Measurements from ENCODE around the gene SIPA1L3. TPM values are rescaled to one million over a fixed set of nuclear protein-coding genes. Genes with fewer than 3 reads are reported as not detected.

Gene SIPA1L3
- total and polyA plus RNA-seq, 10 of the 15 experiments (the other 5 are each of a cell fraction or from before 2014, with no cell fraction given), result 0.24 to 66.2 (median 19.1) TPM

GRCh38 chr19:38221919-38222830, 315.2 kb downstream of the SIPA1L3 start:
- RAD21 ChIA-PET (ENCODE audit: unreplicated experiment), result interaction anchor here (0.6 kb wide), 1 partner anchor 79 kb away, joined by 3 read pairs; no protein-coding TSS in a partner anchor
- DNase-seq (ENCODE audit: low read depth, low spot score) (no peak), FAIRE-seq (no peak), ATAC-seq (no peak)
- SMC1A ChIA-PET (ENCODE audit: uncharacterized antibody, unreplicated experiment), result no interaction called here
- H3K79me2 ChIP-seq (ENCODE audit: control insufficient read depth, insufficient read depth, low read length), result no peaks in the 10 kb centered on the region
- no peak overlapping the region for H3K4me3 ChIP-seq
- BruUV-seq (replicated peaks), result no TSS peak
- POLR2A ChIA-PET, result no interaction called here
- H3K36me3 ChIP-seq (ENCODE audit: control insufficient read depth in 2 of 2, insufficient read depth in 2 of 2, low read length in 1 of 2), result no peaks in the 10 kb centered on the region
- H3K9ac ChIP-seq (ENCODE audit: control insufficient read depth, insufficient read depth, low read length), result no peak overlapping the region
- no peak overlapping the region for H3K4me2 ChIP-seq (ENCODE audit: control insufficient read depth, insufficient read depth)
- H3K4me1 ChIP-seq (ENCODE audit: control insufficient read depth, insufficient read depth, low read length), result 0 out of 2 replicates have a peak, but pooled peaks cover 4% of the 10 kb centered on the region
- 0 out of 4 replicates have a peak, but pooled peaks cover 0 to 2% of the 10 kb centered on the region in 2 experiments for H3K27me3 ChIP-seq (replicated peaks in 1 of 2; ENCODE audit: control insufficient read depth in 2 of 2, insufficient read depth in 2 of 2, low read length in 1 of 2)
- in situ Hi-C loops (cut with MboI), result no loop called here
- 69% methylated on average over 43 of the region's 64 CpGs for WGBS (ENCODE audit: insufficient coverage, insufficient replicate concordance, low lambda C conversion rate, missing lambda C conversion rate)
- CTCF ChIA-PET, result no interaction called here
- TF ChIP-seq NFYB (IDR thresholded peaks at IDR 0.05; ENCODE audit: insufficient read depth, low read depth, low read length) (no peak), LARP7 (IDR thresholded peaks at IDR 0.05) (0 out of 2 replicates have a peak, but pooled peaks have one; percentile 18), ZNF24 (IDR thresholded peaks at IDR 0.05) (no peak)
- H4K20me1 ChIP-seq (ENCODE audit: control insufficient read depth, insufficient read depth), result no peaks in the 10 kb centered on the region
- no peak overlapping the region for H2AFZ ChIP-seq (ENCODE audit: control insufficient read depth, low read depth, low read length)
- no peaks in the 10 kb centered on the region for H3K9me3 ChIP-seq (replicated peaks; ENCODE audit: control insufficient read depth, insufficient read depth, low read length)
- intact Hi-C loops (cut with micrococcal nuclease; ENCODE audit: unreplicated experiment), result no loop called here
- H3K27ac ChIP-seq (ENCODE audit: control insufficient read depth, insufficient read depth), result no peak overlapping the region

DNA sequence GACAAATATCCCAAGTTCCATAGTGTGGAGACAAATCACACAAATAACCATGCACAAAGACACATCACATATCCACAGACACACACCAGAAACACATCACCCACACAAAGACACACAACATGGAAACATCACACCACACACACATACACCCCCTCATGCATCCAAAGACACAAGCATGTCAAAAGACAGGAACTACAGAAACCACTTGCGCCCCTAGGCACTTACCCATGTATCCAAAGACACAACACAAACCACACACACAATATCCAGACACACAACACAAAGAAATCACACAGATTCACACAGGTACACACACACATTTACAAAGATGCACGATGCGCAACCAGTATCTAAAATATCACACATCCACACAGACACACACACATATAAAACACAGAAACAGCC, 316.1 kb downstream of the SIPA1L3 start:
- FAIRE-seq, result peak; percentile 35
- ChIA-PET CTCF (no interaction called here), SMC1A (ENCODE audit: uncharacterized antibody, unreplicated experiment) (no interaction called here), RAD21 (ENCODE audit: unreplicated experiment) (no interaction called here), POLR2A (no interaction called here)
- H3K9me3 ChIP-seq (replicated peaks; ENCODE audit: control insufficient read depth, insufficient read depth, low read length), result no peaks in the 10 kb centered on the region
- H3K27me3 ChIP-seq (replicated peaks in 1 of 2; ENCODE audit: control insufficient read depth in 2 of 2, insufficient read depth in 2 of 2, low read length in 1 of 2), result peaks cover 3 to 7% of the 10 kb centered on the region in 2 experiments; a peak in 3 of 4 replicates
- no peak overlapping the region for H3K9ac ChIP-seq (ENCODE audit: control insufficient read depth, insufficient read depth, low read length)
- H4K20me1 ChIP-seq (ENCODE audit: control insufficient read depth, insufficient read depth), result no peaks in the 10 kb centered on the region
- no peaks in the 10 kb centered on the region for H3K79me2 ChIP-seq (ENCODE audit: control insufficient read depth, insufficient read depth, low read length)
- TF ChIP-seq HDAC2 (IDR thresholded peaks at IDR 0.05), result no peak
- TF ChIP-seq POLR2A (IDR thresholded peaks at IDR 0.05; ENCODE audit: low read depth, low read length), result no peak
- TF ChIP-seq ZZZ3 (IDR thresholded peaks at IDR 0.05; ENCODE audit: control insufficient read depth, insufficient read length, low read depth), result no peak
- TF ChIP-seq HDGF (IDR thresholded peaks at IDR 0.05), result 0 out of 2 replicates have a peak, but pooled peaks have one; percentile 57
- TF ChIP-seq ZNF622 (IDR thresholded peaks at IDR 0.05), result no peak
- no peak for TF ChIP-seq MTA3 (IDR thresholded peaks at IDR 0.05; ENCODE audit: borderline replicate concordance, low read length)
- no peak for TF ChIP-seq LARP7 (IDR thresholded peaks at IDR 0.05)
- no peak for DNase-seq (ENCODE audit: low read depth, low spot score)
- intact Hi-C loops (cut with micrococcal nuclease; ENCODE audit: unreplicated experiment) (no loop called here), in situ Hi-C loops (cut with MboI) (no loop called here)
- no peak overlapping the region for H3K27ac ChIP-seq (ENCODE audit: control insufficient read depth, insufficient read depth)
- H3K36me3 ChIP-seq (ENCODE audit: control insufficient read depth in 2 of 2, insufficient read depth in 2 of 2, low read length in 1 of 2), result no peaks in the 10 kb centered on the region
- peak overlapping the region; percentile 72 for H3K4me2 ChIP-seq (ENCODE audit: control insufficient read depth, insufficient read depth)
- H2AFZ ChIP-seq (ENCODE audit: control insufficient read depth, low read depth, low read length), result no peak overlapping the region; the same call in 1 of the 2 replicates
- 65% methylated on average over 3 of the region's 3 CpGs for WGBS (ENCODE audit: insufficient coverage, insufficient replicate concordance, low lambda C conversion rate, missing lambda C conversion rate)
- peak overlapping the region; percentile 89 for H3K4me3 ChIP-seq
- 0 out of 2 replicates have a peak, but pooled peaks cover 4% of the 10 kb centered on the region for H3K4me1 ChIP-seq (ENCODE audit: control insufficient read depth, insufficient read depth, low read length)
- ATAC-seq, result no peak
- no TSS peak for BruUV-seq (replicated peaks)

Measured in GM12878 (cell line).